Liver (tissue), 9 donors: ENCODE results near the gene MATN4. TPM values are rescaled to one million over a fixed set of nuclear protein-coding genes. Genes with fewer than 3 reads are reported as not detected.

Experiments used
- DNase-seq: peaks from one replicate; pipeline ENCODE4 v3.0.0-alpha.2; 2017; ENCODE audit warnings: low spot score
- H3K27ac ChIP-seq, 2 donors: one replicate each; pipeline ENCODE4 v1.7.0; 2013; ENCODE audit warnings: inconsistent platforms in 2 of 2, low read length in 2 of 2, control low read depth in 1 of 2, low read depth in 1 of 2, mild to moderate bottlenecking in 1 of 2
- H3K27me3 ChIP-seq, 4 donors: one replicate each; pipeline versions ENCODE4 v1.6.1 to v1.7.0; 2013; ENCODE audit warnings: low read length in 3 of 4, inconsistent platforms in 1 of 4, mild to moderate bottlenecking in 1 of 4, moderate library complexity in 1 of 4; ENCODE audit not compliant: control insufficient read depth in 4 of 4, insufficient read depth in 4 of 4
- H3K36me3 ChIP-seq, 4 donors: one replicate each; pipeline versions ENCODE4 v1.6.1 to v1.7.0; 2013; ENCODE audit warnings: low read length in 3 of 4, mild to moderate bottlenecking in 3 of 4, low read depth in 1 of 4, moderate library complexity in 1 of 4; ENCODE audit not compliant: control insufficient read depth in 4 of 4, insufficient read depth in 3 of 4
- H3K4me1 ChIP-seq, 4 donors: one replicate each; pipeline versions ENCODE4 v1.6.1 to v1.7.0; 2013; ENCODE audit warnings: low read length in 3 of 4, mild to moderate bottlenecking in 3 of 4, moderate library complexity in 1 of 4; ENCODE audit not compliant: control insufficient read depth in 4 of 4, insufficient read depth in 4 of 4
- H3K4me3 ChIP-seq, 3 donors: one replicate each; pipeline versions ENCODE4 v1.6.1 to v1.7.0; 2013; ENCODE audit warnings: low read length in 3 of 3, control low read depth in 1 of 3, low read depth in 1 of 3, mild to moderate bottlenecking in 1 of 3
- H3K9ac ChIP-seq, 2 donors: one replicate each; pipeline ENCODE4 v1.7.0; 2013; ENCODE audit warnings: low read length in 2 of 2, mild to moderate bottlenecking in 2 of 2, moderate library complexity in 2 of 2, control low read depth in 1 of 2, low read depth in 1 of 2
- H3K9me3 ChIP-seq, 4 donors: one replicate each; pipeline versions ENCODE4 v1.6.1 to v1.7.0; 2013; ENCODE audit warnings: low read length in 3 of 4; ENCODE audit not compliant: control insufficient read depth in 4 of 4
- CTCF ChIP-seq: fragments of 150-350 bp; IDR thresholded peaks from 2 replicates; pipeline ENCODE4 v1.5.1; 2017; ENCODE audit warnings: improper control_type of control experiment, low read depth, low read length; ENCODE audit not compliant: missing input control
- EGR1 ChIP-seq, 2 donors: IDR thresholded peaks; 2 replicates each; pipeline ENCODE4 v1.6.1; 2016 to 2018; ENCODE audit warnings: antibody characterized with exemption in 2 of 2, low read depth in 2 of 2
- FOXA1 ChIP-seq: IDR thresholded peaks from 2 replicates; pipeline ENCODE4 v1.6.1; 2016; ENCODE audit warnings: antibody characterized with exemption
- GABPA ChIP-seq, 2 donors: IDR thresholded peaks in 1 of 2; conservative IDR thresholded peaks in 1 of 2; 2 replicates each; pipeline ENCODE4 v1.6.1; 2016; ENCODE audit warnings: antibody characterized with exemption in 2 of 2, mild to moderate bottlenecking in 1 of 2, moderate library complexity in 1 of 2
- HNF4A ChIP-seq, 2 donors: conservative IDR thresholded peaks; 2 replicates each; pipeline ENCODE4 v1.6.1; 2016; ENCODE audit warnings: antibody characterized with exemption in 2 of 2, mild to moderate bottlenecking in 2 of 2
- HNF4G ChIP-seq: IDR thresholded peaks from 2 replicates; pipeline ENCODE4 v1.6.1; 2016; ENCODE audit warnings: antibody characterized with exemption
- JUND ChIP-seq, 2 donors: IDR thresholded peaks; 2 replicates each; pipeline ENCODE4 v1.6.1; 2016; ENCODE audit warnings: antibody characterized with exemption in 2 of 2
- NR2F2 ChIP-seq: IDR thresholded peaks from 2 replicates; pipeline ENCODE4 v1.6.1; 2016; ENCODE audit warnings: antibody characterized with exemption
- RAD21 ChIP-seq, 2 donors: IDR thresholded peaks; 2 replicates each; pipeline ENCODE4 v1.6.1; 2016; ENCODE audit warnings: antibody characterized with exemption in 2 of 2, mild to moderate bottlenecking in 2 of 2
- SP1 ChIP-seq: IDR thresholded peaks from 2 replicates; pipeline ENCODE4 v1.6.1; 2018; ENCODE audit warnings: antibody characterized with exemption, mild to moderate bottlenecking
- YY1 ChIP-seq: IDR thresholded peaks from 2 replicates; pipeline ENCODE4 v1.6.1; 2016; ENCODE audit warnings: antibody characterized with exemption, mild to moderate bottlenecking
- ZBTB33 ChIP-seq: IDR thresholded peaks from 2 replicates; pipeline ENCODE4 v1.6.1; 2016; ENCODE audit warnings: antibody characterized with exemption
- WGBS: extraction: QIAGEN DNeasy Blood & Tissue Kit; methylation state at CpG from one replicate; pipeline ENCODE4 v1.1.7; 2013; 5-methylcytosine and 5-hydroxymethylcytosine counted together
- polyA plus RNA-seq, 2 donors: library from polyadenylated mRNA; stranded (reverse) in 1 of 2; unstranded in 1 of 2; fragments of 200-250 nt in 1 of 2; fragments of >200 nt in 1 of 2; fragmentation: Nextera tagmentation in 1 of 2; extraction: Ambion mirVana in 1 of 2; gene quantifications; one replicate each; pipeline versions ENCODE4 v1.2.1 to v1.2.3, GENCODE V29; 2013 to 2015
- total RNA-seq, 2 donors: library from RNA; depleted of rRNA; stranded (reverse); fragments of >200 nt; gene quantifications; one replicate each; pipeline ENCODE4 v1.2.3, GENCODE V29; 2014
- TF ChIP-seq, protein P1 (sequence below): IDR thresholded peaks from 2 replicates; pipeline ENCODE4 v1.6.1; 2016; ENCODE audit warnings: antibody characterized with exemption
- TF ChIP-seq, protein P2 (sequence below): IDR thresholded peaks from 2 replicates; pipeline ENCODE4 v1.6.1; 2016; ENCODE audit warnings: antibody characterized with exemption, mild to moderate bottlenecking
- donor health status: healthy.
- donor health status: healthy.
- donor health status: healthy.
- donor health status: healthy.
- donor health status: healthy.

The MATN4 gene
- total and polyA plus RNA-seq, 4 donors, result 0.05 TPM; not detected in 3

DNA sequence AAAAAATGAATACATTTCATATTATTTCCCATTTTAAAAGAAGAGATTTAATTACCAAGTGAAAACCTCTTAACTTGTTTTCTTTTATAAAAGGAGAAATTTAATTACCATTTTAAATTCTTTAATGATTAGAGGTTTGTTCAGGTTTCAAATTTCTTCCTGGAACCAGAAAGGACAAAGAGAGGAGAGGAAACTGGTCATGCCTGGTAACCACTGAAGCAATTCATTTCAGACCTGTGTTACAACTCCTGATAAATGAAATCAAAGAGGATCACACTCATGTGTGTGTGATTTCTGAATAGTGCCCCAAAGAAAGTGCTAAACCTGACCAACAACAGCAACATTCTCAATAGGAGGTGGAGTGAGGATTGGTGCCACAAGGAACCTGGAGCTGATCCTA is 41.1 kb downstream of the MATN4 start:
- Histone ChIP-seq H3K36me3 (no peaks in the 10 kb centered on the region), H3K9ac (no peak overlapping the region), H3K4me3 (no peak overlapping the region), H3K27me3 (no peaks in the 10 kb centered on the region), H3K27ac (no peak overlapping the region), H3K4me1 (no peaks in the 10 kb centered on the region), H3K9me3 (no peaks in the 10 kb centered on the region)
- TF ChIP-seq HNF4A (conservative IDR thresholded peaks at IDR 0.05) (no peak), ZBTB33 (no peak), CTCF (no peak), RAD21 (IDR thresholded peaks at IDR 0.05) (no peak), GABPA (IDR thresholded peaks at IDR 0.05 in 1 of 2, conservative IDR thresholded peaks at IDR 0.05 in 1 of 2) (no peak), NR2F2 (no peak), FOXA1 (no peak), HNF4G (no peak), EGR1 (IDR thresholded peaks at IDR 0.05; ENCODE audit: low read depth in 2 of 2) (no peak), SP1 (no peak)
- TF ChIP-seq, protein P1, sequence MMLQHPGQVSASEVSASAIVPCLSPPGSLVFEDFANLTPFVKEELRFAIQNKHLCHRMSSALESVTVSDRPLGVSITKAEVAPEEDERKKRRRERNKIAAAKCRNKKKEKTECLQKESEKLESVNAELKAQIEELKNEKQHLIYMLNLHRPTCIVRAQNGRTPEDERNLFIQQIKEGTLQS, result no peak
- DNase-seq, result no peak

- Histone ChIP-seq H3K4me3 (no peak overlapping the region), H3K27ac (no peak overlapping the region), H3K4me1 (no peaks in the 10 kb centered on the region), H3K9ac (no peak overlapping the region), H3K36me3 (no peaks in the 10 kb centered on the region), H3K27me3 (no peaks in the 10 kb centered on the region), H3K9me3 (no peaks in the 10 kb centered on the region)
- TF ChIP-seq YY1, result no peak
- 77% methylated on average over 3 of the region's 3 CpGs for WGBS
- no peak for DNase-seq
Observed at GRCh38 chr20:45263556-45264266, 44.4 kb downstream of the MATN4 start.

GRCh38 chr20:45258664-45259063 is 49.4 kb downstream of the MATN4 start:
- Histone ChIP-seq H3K4me3 (no peak overlapping the region), H3K4me1 (peaks cover 0 to 18% (median 14%) of the 10 kb centered on the region in 4 donors), H3K27me3 (no peaks in the 10 kb centered on the region), H3K9me3 (no peaks in the 10 kb centered on the region), H3K9ac (no peak overlapping the region), H3K27ac (no peak overlapping the region), H3K36me3 (no peaks in the 10 kb centered on the region)
- TF ChIP-seq, protein P1, result no peak
- TF ChIP-seq JUND (IDR thresholded peaks at IDR 0.05), result no peak
- no peak for TF ChIP-seq SP1
- no peak for TF ChIP-seq YY1
- TF ChIP-seq, protein P2, sequence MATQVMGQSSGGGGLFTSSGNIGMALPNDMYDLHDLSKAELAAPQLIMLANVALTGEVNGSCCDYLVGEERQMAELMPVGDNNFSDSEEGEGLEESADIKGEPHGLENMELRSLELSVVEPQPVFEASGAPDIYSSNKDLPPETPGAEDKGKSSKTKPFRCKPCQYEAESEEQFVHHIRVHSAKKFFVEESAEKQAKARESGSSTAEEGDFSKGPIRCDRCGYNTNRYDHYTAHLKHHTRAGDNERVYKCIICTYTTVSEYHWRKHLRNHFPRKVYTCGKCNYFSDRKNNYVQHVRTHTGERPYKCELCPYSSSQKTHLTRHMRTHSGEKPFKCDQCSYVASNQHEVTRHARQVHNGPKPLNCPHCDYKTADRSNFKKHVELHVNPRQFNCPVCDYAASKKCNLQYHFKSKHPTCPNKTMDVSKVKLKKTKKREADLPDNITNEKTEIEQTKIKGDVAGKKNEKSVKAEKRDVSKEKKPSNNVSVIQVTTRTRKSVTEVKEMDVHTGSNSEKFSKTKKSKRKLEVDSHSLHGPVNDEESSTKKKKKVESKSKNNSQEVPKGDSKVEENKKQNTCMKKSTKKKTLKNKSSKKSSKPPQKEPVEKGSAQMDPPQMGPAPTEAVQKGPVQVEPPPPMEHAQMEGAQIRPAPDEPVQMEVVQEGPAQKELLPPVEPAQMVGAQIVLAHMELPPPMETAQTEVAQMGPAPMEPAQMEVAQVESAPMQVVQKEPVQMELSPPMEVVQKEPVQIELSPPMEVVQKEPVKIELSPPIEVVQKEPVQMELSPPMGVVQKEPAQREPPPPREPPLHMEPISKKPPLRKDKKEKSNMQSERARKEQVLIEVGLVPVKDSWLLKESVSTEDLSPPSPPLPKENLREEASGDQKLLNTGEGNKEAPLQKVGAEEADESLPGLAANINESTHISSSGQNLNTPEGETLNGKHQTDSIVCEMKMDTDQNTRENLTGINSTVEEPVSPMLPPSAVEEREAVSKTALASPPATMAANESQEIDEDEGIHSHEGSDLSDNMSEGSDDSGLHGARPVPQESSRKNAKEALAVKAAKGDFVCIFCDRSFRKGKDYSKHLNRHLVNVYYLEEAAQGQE, result no peak
- no peak for TF ChIP-seq EGR1 (IDR thresholded peaks at IDR 0.05; ENCODE audit: low read depth in 2 of 2)
- DNase-seq, result no peak
- 56% methylated on average over 2 of the region's 2 CpGs for WGBS
